A673 (cell line): Measurements from ENCODE around the gene KLHL13. TPM values are rescaled to one million over a fixed set of nuclear protein-coding genes. Genes with fewer than 3 reads are reported as not detected.

Experiments
- BruUV-seq: library from RNA; stranded (reverse); fragments of 400-500 nt; replicated peaks from 2 replicates; lab custom pipeline; 2021; lab: Mats Ljungman, UMichigan
- CTCF ChIA-PET: fragments of 300-600 bp; sonication (Branson Sonifier 250); formaldehyde crosslinking; loops from one replicate; lab custom pipeline; 2022; ENCODE audit warnings: antibody characterized with exemption; lab: Charles Lee
- POLR2A ChIA-PET: fragments of 300-600 bp; sonication (Branson Sonifier 250); formaldehyde crosslinking; loops from one replicate; lab custom pipeline; 2022; ENCODE audit warnings: antibody characterized with exemption; ENCODE audit not compliant: low non-redundant PET; lab: Charles Lee
- DNase-seq: peaks from one replicate; pipeline ENCODE4 v3.0.0-alpha.2; 2015; ENCODE audit warnings: low spot score
- H3K27ac ChIP-seq: fragments of 200-600 bp; sonication (generic); 2 replicates; pipeline ENCODE4 v1.5.1; 2016; ENCODE audit warnings: mixed run types, low read depth, mild to moderate bottlenecking, mixed read lengths, antibody characterized with exemption, low read length; ENCODE audit not compliant: poor library complexity, severe bottlenecking
- H3K27me3 ChIP-seq: fragments of 200-600 bp; sonication (generic); replicated peaks from 2 replicates; pipeline ENCODE4 v1.6.1; 2017; ENCODE audit warnings: mixed run types, low read depth, mild to moderate bottlenecking, mixed read lengths, antibody characterized with exemption, low read length; ENCODE audit not compliant: insufficient read depth, poor library complexity
- H3K36me3 ChIP-seq: fragments of 200-600 bp; sonication (generic); 2 replicates; pipeline ENCODE4 v1.6.1; 2016; ENCODE audit warnings: mixed run types, mild to moderate bottlenecking, mixed read lengths, antibody characterized with exemption, low read length; ENCODE audit not compliant: insufficient read depth, poor library complexity, severe bottlenecking
- H3K4me1 ChIP-seq: fragments of 200-600 bp; sonication (generic); 2 replicates; pipeline ENCODE4 v1.6.1; 2017; ENCODE audit warnings: mixed run types, mild to moderate bottlenecking, mixed read lengths, antibody characterized with exemption, low read length; ENCODE audit not compliant: insufficient read depth, poor library complexity, severe bottlenecking
- H3K4me3 ChIP-seq: fragments of 200-600 bp; sonication (generic); 2 replicates; pipeline ENCODE4 v1.5.1; 2016; ENCODE audit warnings: low read depth, mixed run types, mild to moderate bottlenecking, mixed read lengths, low read length; ENCODE audit not compliant: poor library complexity, severe bottlenecking
- H3K9me3 ChIP-seq: fragments of 200-600 bp; sonication (generic); 2 replicates; pipeline ENCODE4 v1.6.1; 2016; ENCODE audit warnings: mixed run types, low read depth, mild to moderate bottlenecking, mixed read lengths, antibody characterized with exemption, low read length; ENCODE audit not compliant: poor library complexity, severe bottlenecking
- EZH2 ChIP-seq: fragments of 200-600 bp; sonication (generic); IDR thresholded peaks from 2 replicates; pipeline ENCODE4 v1.6.1; 2017; ENCODE audit warnings: borderline replicate concordance, low read depth, mild to moderate bottlenecking, mixed read lengths, antibody characterized with exemption, low read length; ENCODE audit not compliant: poor library complexity, severe bottlenecking
- intact Hi-C: fragments of 100-400 bp; cut with micrococcal nuclease; formaldehyde crosslinking; loops from one replicate; pipeline ENCODE4 v1.10.0; 2022; ENCODE audit not compliant: unreplicated experiment
- total RNA-seq: library from RNA; stranded (reverse); gene quantifications from 2 replicates; pipeline ENCODE4 v1.2.3, GENCODE V29; 2021
- TF ChIP-seq, protein P1 (sequence below): fragments of 300-800, 200-600 bp; sonication (generic); conservative IDR thresholded peaks from 2 replicates; pipeline ENCODE4 v1.5.1; 2017; ENCODE audit warnings: low read depth, mild to moderate bottlenecking, antibody characterized with exemption, low read length, moderate library complexity, mixed read lengths

The KLHL13 gene
- total RNA-seq, 1 experiment from 2014 or later, result 46.3 TPM

DNA sequence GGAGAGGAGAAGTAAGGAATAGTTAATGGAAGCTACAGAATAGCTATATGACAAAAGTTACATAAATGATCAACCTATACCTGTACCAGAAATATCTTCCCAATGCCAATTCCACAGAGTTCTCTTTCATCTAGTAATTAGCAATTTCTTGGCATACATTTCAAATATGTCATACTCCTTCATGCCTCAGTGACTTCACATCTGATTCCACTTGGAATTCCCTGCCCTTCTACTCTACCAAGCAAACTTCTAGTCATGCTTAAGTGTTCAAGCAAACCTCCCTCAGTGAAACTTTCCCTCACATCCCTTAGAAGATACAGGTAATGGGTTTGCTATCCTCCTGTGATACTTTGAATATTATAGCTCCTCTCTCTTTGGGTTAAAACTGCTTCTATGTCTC lies 127.1 kb downstream of the KLHL13 start:
- H3K4me3 ChIP-seq, result no peak overlapping the region
- H3K27ac ChIP-seq, result no peak overlapping the region
- no peak for TF ChIP-seq EZH2
- TF ChIP-seq, protein P1, sequence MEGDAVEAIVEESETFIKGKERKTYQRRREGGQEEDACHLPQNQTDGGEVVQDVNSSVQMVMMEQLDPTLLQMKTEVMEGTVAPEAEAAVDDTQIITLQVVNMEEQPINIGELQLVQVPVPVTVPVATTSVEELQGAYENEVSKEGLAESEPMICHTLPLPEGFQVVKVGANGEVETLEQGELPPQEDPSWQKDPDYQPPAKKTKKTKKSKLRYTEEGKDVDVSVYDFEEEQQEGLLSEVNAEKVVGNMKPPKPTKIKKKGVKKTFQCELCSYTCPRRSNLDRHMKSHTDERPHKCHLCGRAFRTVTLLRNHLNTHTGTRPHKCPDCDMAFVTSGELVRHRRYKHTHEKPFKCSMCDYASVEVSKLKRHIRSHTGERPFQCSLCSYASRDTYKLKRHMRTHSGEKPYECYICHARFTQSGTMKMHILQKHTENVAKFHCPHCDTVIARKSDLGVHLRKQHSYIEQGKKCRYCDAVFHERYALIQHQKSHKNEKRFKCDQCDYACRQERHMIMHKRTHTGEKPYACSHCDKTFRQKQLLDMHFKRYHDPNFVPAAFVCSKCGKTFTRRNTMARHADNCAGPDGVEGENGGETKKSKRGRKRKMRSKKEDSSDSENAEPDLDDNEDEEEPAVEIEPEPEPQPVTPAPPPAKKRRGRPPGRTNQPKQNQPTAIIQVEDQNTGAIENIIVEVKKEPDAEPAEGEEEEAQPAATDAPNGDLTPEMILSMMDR, result no peak
- ChIA-PET CTCF (no interaction called here), POLR2A (no interaction called here)
- DNase-seq, result no peak
- H3K9me3 ChIP-seq, result no peaks in the 10 kb centered on the region
- H3K4me1 ChIP-seq, result peaks cover 26% of the 10 kb centered on the region
- intact Hi-C loops, result no loop called here
- no TSS peak for BruUV-seq
- H3K27me3 ChIP-seq, result no peaks in the 10 kb centered on the region
- H3K36me3 ChIP-seq, result no peaks in the 10 kb centered on the region

DNA sequence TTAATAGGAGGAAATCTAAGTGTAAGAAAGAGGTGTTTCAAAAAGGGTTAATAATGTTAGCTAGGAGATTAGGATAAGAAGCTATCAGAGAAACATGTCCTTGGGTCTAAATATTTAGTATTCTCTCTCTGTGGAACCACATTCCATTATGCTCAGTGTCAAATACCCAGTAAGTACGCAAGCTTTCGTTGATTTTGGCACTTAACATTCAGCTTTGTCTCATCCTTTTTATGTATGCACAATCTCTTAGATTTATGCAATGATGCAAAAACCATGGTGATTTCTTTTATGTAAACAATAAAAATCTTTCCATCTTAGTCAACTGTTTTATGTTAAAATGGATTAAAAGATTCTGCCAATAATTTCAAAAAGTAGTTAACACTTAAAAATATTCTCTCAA lies 129.2 kb downstream of the KLHL13 start:
- intact Hi-C loops, result no loop called here
- DNase-seq, result no peak
- no peaks in the 10 kb centered on the region for H3K9me3 ChIP-seq
- no peak overlapping the region for H3K4me3 ChIP-seq
- BruUV-seq, result no TSS peak
- peaks cover 34% of the 10 kb centered on the region for H3K4me1 ChIP-seq
- H3K27me3 ChIP-seq, result no peaks in the 10 kb centered on the region
- ChIA-PET POLR2A (no interaction called here), CTCF (no interaction called here)
- H3K36me3 ChIP-seq, result no peaks in the 10 kb centered on the region
- TF ChIP-seq EZH2, result no peak
- TF ChIP-seq, protein P1, result no peak
- H3K27ac ChIP-seq, result no peak overlapping the region

DNA sequence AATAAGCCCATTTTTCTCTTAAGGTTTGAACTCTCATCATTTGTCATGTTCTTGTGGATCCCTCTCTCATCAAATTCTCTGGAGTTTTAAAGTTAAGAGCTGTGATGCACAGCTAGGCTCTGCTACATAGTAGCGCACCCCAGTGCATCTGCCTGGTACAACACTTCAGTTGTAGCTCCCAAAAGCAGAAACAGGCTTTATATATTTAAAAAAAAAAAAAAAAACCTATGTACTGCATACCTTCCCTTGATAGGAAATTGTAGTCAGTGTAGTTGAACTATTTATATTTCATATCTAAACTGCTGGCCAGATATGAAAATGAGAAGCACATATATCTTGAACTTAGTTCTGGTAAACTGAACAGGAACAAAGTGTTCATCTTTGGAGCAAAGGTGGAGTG lies 131.4 kb downstream of the KLHL13 start:
- no peaks in the 10 kb centered on the region for H3K36me3 ChIP-seq
- BruUV-seq, result no TSS peak
- H3K27me3 ChIP-seq, result no peaks in the 10 kb centered on the region
- no peaks in the 10 kb centered on the region for H3K9me3 ChIP-seq
- peak; percentile 69 for DNase-seq
- intact Hi-C loops, result no loop called here
- CTCF ChIA-PET, result interaction anchor here (0.6 to 1.1 kb wide), 3 partner anchors 9 to 580 kb away, joined by 3 read pairs; no protein-coding TSS in a partner anchor
- POLR2A ChIA-PET, result interaction anchor here (0.6 to 0.7 kb wide), 3 partner anchors 16 to 196 kb away, joined by 3 read pairs; no protein-coding TSS in a partner anchor
- H3K4me1 ChIP-seq, result peaks cover 27% of the 10 kb centered on the region
- no peak overlapping the region for H3K27ac ChIP-seq
- no peak for TF ChIP-seq EZH2
- TF ChIP-seq, protein P1, result peak; percentile 58
- H3K4me3 ChIP-seq, result no peak overlapping the region
